ENCODE measurements around the gene KIAA0040. TPM values are rescaled to one million over a fixed set of nuclear protein-coding genes. Genes with fewer than 3 reads are reported as not detected.
A peak's percentile ranks its signal among the peaks of the same experiment; 100 is the strongest.

Gene KIAA0040
- total and polyA plus RNA-seq, 5 donors, result 7.5 to 36.0 (median 21.7) TPM

- H3K9me3 ChIP-seq (ENCODE audit: control insufficient read depth, low read length), result no peaks in the 10 kb centered on the region
- no peaks in the 10 kb centered on the region for H3K27me3 ChIP-seq (ENCODE audit: control insufficient read depth, insufficient read depth)
- peaks cover 13% of the 10 kb centered on the region for H3K4me1 ChIP-seq (ENCODE audit: control insufficient read depth, insufficient read depth, low read length)
- intact Hi-C loops (cut with DNase I), result no loop called here
- WGBS, result 76% methylated on average over 1 of the region's 1 CpG
- no peak for DNase-seq
- no peak overlapping the region for H3K27ac ChIP-seq (ENCODE audit: low read length)
- no peak for ATAC-seq
- no peak overlapping the region for H3K4me3 ChIP-seq (ENCODE audit: low read length)
Observed at GRCh38 chr1:175134500-175134899, 58.1 kb downstream of the KIAA0040 start.

GRCh38 chr1:175133673-175134435, 58.7 kb downstream of the KIAA0040 start:
- WGBS, result 82% methylated on average over 6 of the region's 6 CpGs
- H3K27me3 ChIP-seq (ENCODE audit: control insufficient read depth, insufficient read depth), result no peaks in the 10 kb centered on the region
- peaks cover 14% of the 10 kb centered on the region for H3K4me1 ChIP-seq (ENCODE audit: control insufficient read depth, insufficient read depth, low read length)
- DNase-seq (no peak), ATAC-seq (no peak)
- intact Hi-C loops (cut with DNase I), result no loop called here
- no peak overlapping the region for H3K27ac ChIP-seq (ENCODE audit: low read length)
- H3K9me3 ChIP-seq (ENCODE audit: control insufficient read depth, low read length), result no peaks in the 10 kb centered on the region
- H3K4me3 ChIP-seq (ENCODE audit: low read length), result no peak overlapping the region

- Histone ChIP-seq H3K4me3 (ENCODE audit: low read length) (no peak overlapping the region), H3K27ac (ENCODE audit: low read length) (no peak overlapping the region), H3K9me3 (ENCODE audit: control insufficient read depth, low read length) (no peaks in the 10 kb centered on the region), H3K27me3 (ENCODE audit: control insufficient read depth, insufficient read depth) (no peaks in the 10 kb centered on the region), H3K4me1 (ENCODE audit: control insufficient read depth, insufficient read depth, low read length) (peaks cover 22% of the 10 kb centered on the region)
- intact Hi-C loops (cut with DNase I), result no loop called here
- ATAC-seq (no peak), DNase-seq (no peak)
- 27% methylated on average over 1 of the region's 1 CpG for WGBS
Observed at GRCh38 chr1:175132436-175132835, 60.1 kb downstream of the KIAA0040 start.

- Histone ChIP-seq H3K9me3 (ENCODE audit: control insufficient read depth, low read length) (no peaks in the 10 kb centered on the region), H3K4me3 (ENCODE audit: low read length) (no peak overlapping the region), H3K4me1 (ENCODE audit: control insufficient read depth, insufficient read depth, low read length) (peaks cover 24% of the 10 kb centered on the region), H3K27me3 (ENCODE audit: control insufficient read depth, insufficient read depth) (no peaks in the 10 kb centered on the region), H3K27ac (ENCODE audit: low read length) (no peak overlapping the region)
- 45% methylated on average over 1 of the region's 1 CpG for WGBS
- ATAC-seq, result no peak
- intact Hi-C loops (cut with DNase I), result no loop called here
- DNase-seq, result no peak
Observed at GRCh38 chr1:175131095-175131494, 61.5 kb downstream of the KIAA0040 start.

- no peaks in the 10 kb centered on the region for H3K27me3 ChIP-seq (ENCODE audit: control insufficient read depth, insufficient read depth)
- intact Hi-C loops (cut with DNase I), result no loop called here
- no peaks in the 10 kb centered on the region for H3K9me3 ChIP-seq (ENCODE audit: control insufficient read depth, low read length)
- H3K27ac ChIP-seq (ENCODE audit: low read length), result no peak overlapping the region
- no peak overlapping the region for H3K4me3 ChIP-seq (ENCODE audit: low read length)
- ATAC-seq (no peak), DNase-seq (no peak)
- 62% methylated on average over 2 of the region's 2 CpGs for WGBS
- H3K4me1 ChIP-seq (ENCODE audit: control insufficient read depth, insufficient read depth, low read length), result peaks cover 24% of the 10 kb centered on the region
Observed at GRCh38 chr1:175130649-175131045, 61.9 kb downstream of the KIAA0040 start.

- H3K4me3 ChIP-seq (ENCODE audit: low read length), result no peak overlapping the region
- H3K27ac ChIP-seq (ENCODE audit: low read length), result peak overlapping the region; percentile 88
- intact Hi-C loops (cut with DNase I), result loop anchor here in 2 of 4 donors (5.0 kb wide), 1 partner anchor 98 kb away; no protein-coding TSS in a partner anchor
- peaks cover 24% of the 10 kb centered on the region for H3K4me1 ChIP-seq (ENCODE audit: control insufficient read depth, insufficient read depth, low read length)
- no peak for DNase-seq
- WGBS, result 54% methylated on average over 5 of the region's 5 CpGs
- H3K27me3 ChIP-seq (ENCODE audit: control insufficient read depth, insufficient read depth), result no peaks in the 10 kb centered on the region
- ATAC-seq, result peak; percentile 28 to 77
- no peaks in the 10 kb centered on the region for H3K9me3 ChIP-seq (ENCODE audit: control insufficient read depth, low read length)
Observed at GRCh38 chr1:175129997-175130648, 62.5 kb downstream of the KIAA0040 start.

GRCh38 chr1:175129644-175129996, 63.0 kb downstream of the KIAA0040 start:
- WGBS, result 65% methylated on average over 2 of the region's 2 CpGs

GRCh38 chr1:175129182-175129581, 63.4 kb downstream of the KIAA0040 start:
- H3K4me1 ChIP-seq (ENCODE audit: control insufficient read depth, insufficient read depth, low read length), result peaks cover 24% of the 10 kb centered on the region
- 68% methylated on average over 1 of the region's 1 CpG for WGBS
- H3K4me3 ChIP-seq (ENCODE audit: low read length), result no peak overlapping the region
- peak overlapping the region; percentile 27 for H3K27ac ChIP-seq (ENCODE audit: low read length)
- no peaks in the 10 kb centered on the region for H3K27me3 ChIP-seq (ENCODE audit: control insufficient read depth, insufficient read depth)
- ATAC-seq (peak in 1 of 2 donors; percentile 20), DNase-seq (no peak)
- no peaks in the 10 kb centered on the region for H3K9me3 ChIP-seq (ENCODE audit: control insufficient read depth, low read length)
- intact Hi-C loops (cut with DNase I), result loop anchor here in 2 of 4 donors (5.0 kb wide), 1 partner anchor 97 kb away; no protein-coding TSS in a partner anchor

More at GRCh38 chr1:175129644-175129996, 63.0 kb downstream of the KIAA0040 start:
- Histone ChIP-seq H3K27ac (ENCODE audit: low read length) (peak overlapping the region; percentile 88), H3K4me1 (ENCODE audit: control insufficient read depth, insufficient read depth, low read length) (peaks cover 24% of the 10 kb centered on the region), H3K27me3 (ENCODE audit: control insufficient read depth, insufficient read depth) (no peaks in the 10 kb centered on the region), H3K4me3 (ENCODE audit: low read length) (no peak overlapping the region), H3K9me3 (ENCODE audit: control insufficient read depth, low read length) (no peaks in the 10 kb centered on the region)
- DNase-seq (no peak), ATAC-seq (no peak)
- intact Hi-C loops (cut with DNase I), result loop anchor here in 2 of 4 donors (5.0 kb wide), 1 partner anchor 97 kb away; no protein-coding TSS in a partner anchor

GRCh38 chr1:175128523-175128922, 64.1 kb downstream of the KIAA0040 start:
- peaks cover 24% of the 10 kb centered on the region for H3K4me1 ChIP-seq (ENCODE audit: control insufficient read depth, insufficient read depth, low read length)
- intact Hi-C loops (cut with DNase I), result loop anchor here in 2 of 4 donors (5.0 kb wide), 1 partner anchor 96 kb away; no protein-coding TSS in a partner anchor
- DNase-seq, result peak in 1 of 3 donors; percentile 45
- ATAC-seq, result no peak
- no peak overlapping the region for H3K4me3 ChIP-seq (ENCODE audit: low read length)
- no peaks in the 10 kb centered on the region for H3K9me3 ChIP-seq (ENCODE audit: control insufficient read depth, low read length)
- H3K27ac ChIP-seq (ENCODE audit: low read length), result no peak overlapping the region
- 83% methylated on average over 9 of the region's 9 CpGs for WGBS
- H3K27me3 ChIP-seq (ENCODE audit: control insufficient read depth, insufficient read depth), result no peaks in the 10 kb centered on the region

GRCh38 chr1:175127565-175127964, 65.0 kb downstream of the KIAA0040 start:
- no peak overlapping the region for H3K4me3 ChIP-seq (ENCODE audit: low read length)
- H3K27ac ChIP-seq (ENCODE audit: low read length), result peak overlapping the region; percentile 13
- H3K27me3 ChIP-seq (ENCODE audit: control insufficient read depth, insufficient read depth), result no peaks in the 10 kb centered on the region
- ATAC-seq (no peak), DNase-seq (no peak)
- intact Hi-C loops (cut with DNase I), result loop anchor here in 2 of 4 donors (5.0 kb wide), 1 partner anchor 95 kb away; no protein-coding TSS in a partner anchor
- WGBS, result 83% methylated on average over 6 of the region's 6 CpGs
- H3K4me1 ChIP-seq (ENCODE audit: control insufficient read depth, insufficient read depth, low read length), result peaks cover 24% of the 10 kb centered on the region
- H3K9me3 ChIP-seq (ENCODE audit: control insufficient read depth, low read length), result no peaks in the 10 kb centered on the region

GRCh38 chr1:175126347-175126746, 66.2 kb downstream of the KIAA0040 start:
- H3K27me3 ChIP-seq (ENCODE audit: control insufficient read depth, insufficient read depth), result no peaks in the 10 kb centered on the region
- WGBS, result 50% methylated on average over 4 of the region's 4 CpGs
- ATAC-seq, result peak in 1 of 2 donors; percentile 30
- H3K4me3 ChIP-seq (ENCODE audit: low read length), result no peak overlapping the region
- H3K27ac ChIP-seq (ENCODE audit: low read length), result no peak overlapping the region
- H3K9me3 ChIP-seq (ENCODE audit: control insufficient read depth, low read length), result no peaks in the 10 kb centered on the region
- peaks cover 22% of the 10 kb centered on the region for H3K4me1 ChIP-seq (ENCODE audit: control insufficient read depth, insufficient read depth, low read length)
- peak in 1 of 3 donors; percentile 67 for DNase-seq
- intact Hi-C loops (cut with DNase I), result loop anchor here in 2 of 4 donors (5.0 kb wide), 1 partner anchor 94 kb away; no protein-coding TSS in a partner anchor

Data from right cardiac atrium (tissue), 5 donors.